ENCODE data around the gene ACTN1.
"Not testable (repeated sequence)": the region's sequence is repeated elsewhere in the genome, so short reads cannot be mapped to it uniquely, and the experiment has no call there.

The ACTN1 gene

DNA sequence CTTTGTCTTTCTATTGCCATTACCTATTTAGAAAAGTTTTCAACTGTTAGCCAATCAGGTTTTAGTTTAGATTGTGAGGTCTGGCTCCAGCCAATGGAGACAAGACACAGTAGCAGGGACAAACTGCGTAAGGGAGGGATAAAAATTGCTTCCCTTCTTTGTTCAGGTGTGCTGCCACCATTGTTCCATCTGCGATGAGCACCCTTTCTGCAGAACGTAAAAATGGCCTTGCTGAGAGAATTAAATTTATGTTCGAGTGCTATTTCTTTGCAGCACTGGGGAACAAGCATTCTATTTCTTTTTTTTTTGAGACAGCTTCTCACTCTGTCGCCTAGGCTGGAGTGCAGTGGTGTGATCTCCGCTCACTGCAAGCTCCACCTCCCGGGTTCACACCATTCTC is 126.6 kb downstream of the ACTN1 start:
- not testable (repeated sequence) for H3K4me1 ChIP-seq (ENCODE audit: control insufficient read depth, insufficient read depth, low read length); H3K36me3 ChIP-seq (ENCODE audit: control insufficient read depth, insufficient read depth, low read length); H3K4me3 ChIP-seq (ENCODE audit: low read depth, low read length); H3K9ac ChIP-seq (ENCODE audit: low read depth, low read length); H3K27me3 ChIP-seq (ENCODE audit: control insufficient read depth, insufficient read depth, low read length); H3K9me3 ChIP-seq (ENCODE audit: control insufficient read depth, insufficient read depth, low read length)

DNA sequence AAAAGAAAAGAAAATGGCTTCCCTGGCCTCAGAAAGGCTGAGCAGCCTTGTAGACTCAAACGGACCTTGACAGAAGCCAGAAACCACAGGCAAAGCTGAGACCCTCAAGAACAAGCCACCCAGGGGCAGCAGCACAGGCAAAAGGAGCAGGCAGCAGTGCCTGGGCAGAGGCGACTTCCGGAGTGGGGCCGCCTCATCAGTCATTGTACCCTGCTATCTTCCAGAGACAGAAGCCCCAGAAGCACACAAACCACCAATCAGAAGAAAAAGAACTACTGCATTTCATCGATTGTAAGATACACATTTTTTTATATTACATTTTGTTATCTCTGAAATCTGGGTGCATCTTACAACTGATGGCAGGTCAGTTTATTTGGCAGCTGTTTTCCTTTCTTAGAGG is 128.0 kb downstream of the ACTN1 start:
- Histone ChIP-seq H3K4me3 (ENCODE audit: low read depth, low read length) (no peak overlapping the region), H3K36me3 (ENCODE audit: control insufficient read depth, insufficient read depth, low read length) (no peaks in the 10 kb centered on the region), H3K9ac (ENCODE audit: low read depth, low read length) (no peak overlapping the region), H3K9me3 (ENCODE audit: control insufficient read depth, insufficient read depth, low read length) (peaks cover 4% of the 10 kb centered on the region), H3K4me1 (ENCODE audit: control insufficient read depth, insufficient read depth, low read length) (no peaks in the 10 kb centered on the region), H3K27me3 (ENCODE audit: control insufficient read depth, insufficient read depth, low read length) (no peaks in the 10 kb centered on the region)

DNA sequence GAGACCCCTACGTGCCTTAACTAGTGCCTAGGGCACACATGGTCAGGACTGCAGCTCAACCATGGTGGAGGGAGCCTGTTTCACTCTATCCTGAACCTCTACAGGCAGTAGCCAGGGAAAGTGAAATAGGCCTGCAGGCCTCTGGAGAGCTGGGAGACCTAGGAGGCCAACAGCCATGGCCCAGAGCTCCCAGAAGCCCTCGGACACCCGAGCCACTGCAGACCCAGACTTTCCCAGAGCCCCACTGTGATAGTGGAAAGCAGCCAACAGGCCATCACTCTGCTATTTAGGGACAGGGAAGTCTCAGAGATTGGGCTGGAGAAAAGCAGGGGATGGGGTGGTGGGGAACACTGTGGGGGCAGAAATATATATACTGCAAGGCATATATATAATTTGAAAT is 129.7 kb downstream of the ACTN1 start:
- Histone ChIP-seq H3K4me1 (ENCODE audit: control insufficient read depth, insufficient read depth, low read length) (no peaks in the 10 kb centered on the region), H3K9ac (ENCODE audit: low read depth, low read length) (no peak overlapping the region), H3K9me3 (ENCODE audit: control insufficient read depth, insufficient read depth, low read length) (peaks cover 4% of the 10 kb centered on the region), H3K27me3 (ENCODE audit: control insufficient read depth, insufficient read depth, low read length) (no peaks in the 10 kb centered on the region), H3K4me3 (ENCODE audit: low read depth, low read length) (no peak overlapping the region), H3K36me3 (ENCODE audit: control insufficient read depth, insufficient read depth, low read length) (no peaks in the 10 kb centered on the region)

DNA sequence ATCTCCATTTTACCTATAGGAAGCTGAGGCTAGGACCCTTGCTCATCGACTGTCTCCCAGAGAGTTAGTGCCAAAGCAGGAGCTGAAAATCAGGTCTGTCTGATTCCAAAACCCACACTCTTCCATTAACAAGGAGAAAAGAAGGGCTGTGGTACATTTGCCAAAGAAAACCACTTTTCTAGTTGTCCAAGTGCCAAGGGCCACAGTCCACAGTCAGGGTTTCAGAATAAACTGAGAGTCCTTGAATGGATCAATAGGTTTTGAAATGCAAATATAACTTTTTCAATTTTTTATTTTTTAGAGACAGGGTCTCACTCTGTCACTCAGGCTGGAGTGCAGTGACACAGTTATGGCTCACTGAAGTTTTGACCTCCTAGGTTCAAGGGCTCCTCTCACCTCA is 130.8 kb downstream of the ACTN1 start:
- Histone ChIP-seq H3K4me1 (ENCODE audit: control insufficient read depth, insufficient read depth, low read length) (no peaks in the 10 kb centered on the region), H3K9ac (ENCODE audit: low read depth, low read length) (no peak overlapping the region), H3K36me3 (ENCODE audit: control insufficient read depth, insufficient read depth, low read length) (no peaks in the 10 kb centered on the region), H3K9me3 (ENCODE audit: control insufficient read depth, insufficient read depth, low read length) (peaks cover 4% of the 10 kb centered on the region), H3K27me3 (ENCODE audit: control insufficient read depth, insufficient read depth, low read length) (no peaks in the 10 kb centered on the region), H3K4me3 (ENCODE audit: low read depth, low read length) (no peak overlapping the region)

DNA sequence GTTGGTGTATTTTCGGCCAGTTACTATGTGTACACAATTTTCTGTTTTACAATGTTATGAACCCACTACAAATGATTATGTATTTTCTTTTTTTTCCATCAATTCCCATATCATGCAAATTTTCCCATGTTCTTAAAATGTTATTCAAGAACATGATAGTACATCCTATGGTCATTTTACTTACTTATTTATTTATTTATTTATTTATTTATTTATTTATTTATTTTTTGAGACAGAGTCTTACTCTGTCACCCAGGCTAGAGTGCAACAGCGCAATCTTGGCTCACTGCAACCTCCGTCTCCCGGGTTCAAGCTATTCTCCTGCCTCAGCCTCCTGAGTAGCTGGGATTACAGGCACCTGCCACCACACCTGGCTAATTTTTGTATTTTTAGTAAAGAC is 131.5 kb downstream of the ACTN1 start:
- not testable (repeated sequence) for H3K27me3 ChIP-seq (ENCODE audit: control insufficient read depth, insufficient read depth, low read length); H3K9me3 ChIP-seq (ENCODE audit: control insufficient read depth, insufficient read depth, low read length); H3K4me3 ChIP-seq (ENCODE audit: low read depth, low read length); H3K9ac ChIP-seq (ENCODE audit: low read depth, low read length); H3K4me1 ChIP-seq (ENCODE audit: control insufficient read depth, insufficient read depth, low read length); H3K36me3 ChIP-seq (ENCODE audit: control insufficient read depth, insufficient read depth, low read length)

DNA sequence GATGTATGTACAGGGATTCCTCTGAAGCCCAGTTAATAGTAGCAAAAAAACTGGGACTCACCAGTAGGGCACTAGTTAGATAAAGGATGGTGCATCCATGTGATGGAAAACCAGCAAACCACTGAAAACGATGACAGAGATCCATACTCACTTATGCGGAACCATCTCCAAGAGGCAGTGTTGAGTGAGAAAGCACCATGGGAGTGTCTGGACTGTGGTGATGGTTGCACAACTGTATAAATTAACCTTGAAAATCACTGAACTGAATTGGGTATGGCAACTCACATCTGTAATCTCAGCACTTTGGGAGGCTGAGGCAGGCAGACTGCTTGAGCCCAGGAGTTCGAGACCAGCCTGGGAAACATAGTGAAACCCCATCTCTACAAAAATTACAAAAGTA is 132.6 kb downstream of the ACTN1 start:
- H3K9me3 ChIP-seq (ENCODE audit: control insufficient read depth, insufficient read depth, low read length), result no peaks in the 10 kb centered on the region
- H3K4me1 ChIP-seq (ENCODE audit: control insufficient read depth, insufficient read depth, low read length), result no peaks in the 10 kb centered on the region
- H3K9ac ChIP-seq (ENCODE audit: low read depth, low read length), result no peak overlapping the region
- H3K36me3 ChIP-seq (ENCODE audit: control insufficient read depth, insufficient read depth, low read length), result no peaks in the 10 kb centered on the region
- no peak overlapping the region for H3K4me3 ChIP-seq (ENCODE audit: low read depth, low read length)
- no peaks in the 10 kb centered on the region for H3K27me3 ChIP-seq (ENCODE audit: control insufficient read depth, insufficient read depth, low read length)

DNA sequence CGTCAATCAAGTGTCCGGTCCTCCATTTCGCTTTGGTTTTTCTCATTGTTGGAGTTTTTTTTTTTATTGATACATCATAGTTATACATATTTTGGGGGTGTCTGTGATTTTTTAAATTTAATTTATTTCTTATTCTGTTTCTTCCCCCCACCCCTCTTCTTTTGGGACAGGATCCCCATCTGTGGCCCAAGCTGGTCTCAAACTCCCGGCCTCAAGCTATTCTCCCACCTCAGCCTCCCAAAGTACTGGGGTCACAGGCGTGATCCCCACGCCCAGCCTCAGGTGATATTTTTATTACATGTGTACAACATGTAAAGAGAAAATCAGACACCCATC is 134.9 kb downstream of the ACTN1 start:
- H3K4me3 ChIP-seq (ENCODE audit: low read depth, low read length), result peak overlapping the region; percentile 81
- no peaks in the 10 kb centered on the region for H3K9me3 ChIP-seq (ENCODE audit: control insufficient read depth, insufficient read depth, low read length)
- H3K4me1 ChIP-seq (ENCODE audit: control insufficient read depth, insufficient read depth, low read length), result no peaks in the 10 kb centered on the region
- H3K36me3 ChIP-seq (ENCODE audit: control insufficient read depth, insufficient read depth, low read length), result no peaks in the 10 kb centered on the region
- no peaks in the 10 kb centered on the region for H3K27me3 ChIP-seq (ENCODE audit: control insufficient read depth, insufficient read depth, low read length)
- H3K9ac ChIP-seq (ENCODE audit: low read depth, low read length), result no peak overlapping the region

DNA sequence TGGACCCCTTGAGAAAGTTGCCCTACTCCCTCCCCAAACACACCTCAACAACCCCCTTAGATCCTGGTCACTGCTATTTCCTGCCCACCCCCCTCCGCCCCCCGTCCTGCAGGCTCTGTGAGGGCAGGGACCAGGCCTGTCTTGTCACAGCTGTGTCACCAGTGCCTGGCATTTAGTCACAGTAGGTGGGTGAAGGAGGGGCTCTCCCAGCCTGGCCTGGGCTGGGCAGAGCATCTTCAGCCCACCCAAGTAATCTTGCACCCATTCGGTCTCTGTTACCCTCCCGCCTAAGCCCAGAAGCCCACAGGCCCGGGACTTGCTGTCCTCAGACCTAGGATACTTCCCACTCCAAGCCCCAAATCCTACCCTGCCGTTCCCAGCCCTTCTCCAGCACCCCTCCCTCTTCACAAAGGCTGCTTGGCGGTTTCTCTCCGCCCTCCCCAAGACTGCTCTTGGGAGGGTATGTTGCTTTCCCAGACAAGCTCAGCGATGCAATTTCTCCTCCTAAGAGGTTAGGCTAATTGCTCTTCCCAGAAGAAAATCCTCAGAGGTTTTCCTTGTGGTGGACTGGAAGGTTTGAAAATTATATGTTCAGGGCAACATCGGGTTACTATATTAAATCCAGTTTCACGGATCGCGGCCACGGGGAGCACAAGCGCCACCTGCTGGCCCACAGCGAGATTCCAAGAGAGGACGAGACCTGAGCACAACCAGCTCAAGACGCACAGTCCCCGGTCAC is 135.5 kb downstream of the ACTN1 start:
- no peaks in the 10 kb centered on the region for H3K36me3 ChIP-seq (ENCODE audit: control insufficient read depth, insufficient read depth, low read length)
- H3K4me3 ChIP-seq (ENCODE audit: low read depth, low read length), result peak overlapping the region; percentile 81
- H3K4me1 ChIP-seq (ENCODE audit: control insufficient read depth, insufficient read depth, low read length), result no peaks in the 10 kb centered on the region
- peak overlapping the region; percentile 32 for H3K9ac ChIP-seq (ENCODE audit: low read depth, low read length)
- no peaks in the 10 kb centered on the region for H3K9me3 ChIP-seq (ENCODE audit: control insufficient read depth, insufficient read depth, low read length)
- H3K27me3 ChIP-seq (ENCODE audit: control insufficient read depth, insufficient read depth, low read length), result no peaks in the 10 kb centered on the region

DNA sequence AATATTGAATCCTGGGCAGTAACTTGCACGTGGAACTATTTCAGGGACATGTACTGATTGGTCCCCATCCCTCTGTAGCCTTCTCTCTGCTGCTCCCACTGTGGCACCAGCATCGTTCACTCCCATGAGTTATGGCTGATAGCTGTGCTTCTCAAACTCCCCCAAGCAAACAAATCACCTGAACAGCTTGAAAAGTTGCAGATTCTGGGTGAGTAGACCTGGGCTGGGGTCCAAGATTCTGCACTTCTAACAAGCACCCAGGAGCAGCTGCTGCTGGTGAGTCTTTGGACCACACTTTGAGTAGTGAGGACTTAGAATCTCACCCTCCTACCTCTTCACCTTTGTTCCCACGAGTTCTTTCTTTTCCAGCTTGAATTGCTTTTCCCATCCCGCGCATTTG is 136.8 kb downstream of the ACTN1 start:
- no peak overlapping the region for H3K9ac ChIP-seq (ENCODE audit: low read depth, low read length)
- H3K36me3 ChIP-seq (ENCODE audit: control insufficient read depth, insufficient read depth, low read length), result no peaks in the 10 kb centered on the region
- no peaks in the 10 kb centered on the region for H3K27me3 ChIP-seq (ENCODE audit: control insufficient read depth, insufficient read depth, low read length)
- no peaks in the 10 kb centered on the region for H3K9me3 ChIP-seq (ENCODE audit: control insufficient read depth, insufficient read depth, low read length)
- no peak overlapping the region for H3K4me3 ChIP-seq (ENCODE audit: low read depth, low read length)
- H3K4me1 ChIP-seq (ENCODE audit: control insufficient read depth, insufficient read depth, low read length), result no peaks in the 10 kb centered on the region

DNA sequence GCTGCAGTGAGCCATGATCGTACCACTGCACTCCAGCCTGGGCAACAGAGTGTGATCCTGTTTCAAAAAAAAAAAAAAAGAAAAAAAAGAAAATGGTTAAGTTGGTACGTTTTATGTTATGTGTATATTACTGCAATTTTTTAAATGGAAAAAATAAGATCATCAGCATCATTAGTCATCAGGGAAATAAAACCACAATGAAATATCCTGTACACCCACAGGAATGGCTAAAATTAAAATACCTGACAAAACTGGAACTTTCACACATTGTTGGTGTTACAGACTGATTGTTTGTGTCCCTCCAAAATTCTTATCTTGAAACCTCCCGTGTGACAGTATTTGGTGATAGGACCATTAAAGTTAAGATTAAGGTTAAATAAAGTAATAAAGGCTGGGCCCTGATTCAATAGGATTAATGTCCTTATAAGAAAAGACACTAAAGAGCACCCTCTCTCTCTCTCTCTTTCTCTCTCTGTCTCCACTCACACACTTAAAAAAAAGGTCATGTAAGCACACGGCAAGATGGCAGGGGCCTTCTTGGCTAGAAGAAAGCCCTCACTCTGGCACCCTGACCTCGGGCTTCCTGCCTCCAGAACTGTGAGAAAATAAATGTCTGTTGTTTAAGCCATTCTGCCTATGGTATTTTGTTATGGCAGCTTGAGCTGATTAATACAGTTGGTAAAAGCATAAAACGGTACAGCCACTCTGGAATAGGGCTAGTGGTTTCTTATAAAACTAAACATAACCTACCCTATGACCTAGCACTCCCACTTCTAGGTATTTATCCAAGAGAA is 137.9 kb downstream of the ACTN1 start:
- Histone ChIP-seq H3K9me3 (ENCODE audit: control insufficient read depth, insufficient read depth, low read length) (no peaks in the 10 kb centered on the region), H3K27me3 (ENCODE audit: control insufficient read depth, insufficient read depth, low read length) (no peaks in the 10 kb centered on the region), H3K4me1 (ENCODE audit: control insufficient read depth, insufficient read depth, low read length) (no peaks in the 10 kb centered on the region), H3K9ac (ENCODE audit: low read depth, low read length) (no peak overlapping the region), H3K4me3 (ENCODE audit: low read depth, low read length) (no peak overlapping the region), H3K36me3 (ENCODE audit: control insufficient read depth, insufficient read depth, low read length) (no peaks in the 10 kb centered on the region)

DNA sequence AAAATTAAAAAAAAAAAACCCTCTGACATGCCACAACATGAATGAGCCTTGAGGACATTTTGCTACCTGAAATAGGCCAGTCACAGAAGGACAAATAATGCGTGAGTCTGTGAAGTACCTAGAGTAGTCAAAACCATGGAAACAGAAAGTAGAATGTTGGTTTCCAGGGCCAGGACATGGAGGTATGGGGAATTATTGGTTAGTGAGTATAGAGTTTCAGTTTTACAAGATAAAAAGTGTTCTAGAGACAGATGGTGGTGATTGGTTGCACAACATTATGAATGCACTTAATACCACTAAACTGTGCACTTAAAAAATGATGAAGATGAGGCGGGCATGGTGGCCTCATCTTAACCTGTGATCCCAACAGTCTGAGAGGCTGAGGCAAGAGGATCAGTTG is 138.6 kb downstream of the ACTN1 start:
- Histone ChIP-seq H3K9me3 (ENCODE audit: control insufficient read depth, insufficient read depth, low read length) (no peaks in the 10 kb centered on the region), H3K36me3 (ENCODE audit: control insufficient read depth, insufficient read depth, low read length) (no peaks in the 10 kb centered on the region), H3K4me1 (ENCODE audit: control insufficient read depth, insufficient read depth, low read length) (no peaks in the 10 kb centered on the region), H3K4me3 (ENCODE audit: low read depth, low read length) (no peak overlapping the region), H3K9ac (ENCODE audit: low read depth, low read length) (no peak overlapping the region), H3K27me3 (ENCODE audit: control insufficient read depth, insufficient read depth, low read length) (no peaks in the 10 kb centered on the region)

DNA sequence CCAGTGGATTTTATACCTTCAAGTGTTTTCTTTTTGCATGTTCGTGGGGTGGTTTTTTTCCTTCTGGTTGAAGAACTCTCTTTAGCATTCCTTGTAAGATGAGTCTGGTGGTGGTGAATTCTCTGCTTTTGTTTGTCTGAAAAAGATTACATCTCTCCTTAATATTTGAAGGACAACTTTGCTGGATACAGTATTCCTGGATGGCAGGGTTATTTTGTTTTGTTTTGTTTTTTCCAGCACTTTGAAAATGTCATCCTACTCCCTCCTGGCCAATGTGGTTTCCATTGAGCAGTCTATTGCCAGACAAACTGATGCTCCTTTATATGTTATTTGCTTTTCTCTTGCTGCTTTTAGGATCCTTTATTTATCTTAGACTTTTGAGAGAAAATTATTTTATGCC is 143.0 kb downstream of the ACTN1 start:
- H3K4me1 ChIP-seq (ENCODE audit: control insufficient read depth, insufficient read depth, low read length), result no peaks in the 10 kb centered on the region
- no peak overlapping the region for H3K4me3 ChIP-seq (ENCODE audit: low read depth, low read length)
- no peaks in the 10 kb centered on the region for H3K27me3 ChIP-seq (ENCODE audit: control insufficient read depth, insufficient read depth, low read length)
- no peaks in the 10 kb centered on the region for H3K9me3 ChIP-seq (ENCODE audit: control insufficient read depth, insufficient read depth, low read length)
- no peak overlapping the region for H3K9ac ChIP-seq (ENCODE audit: low read depth, low read length)
- no peaks in the 10 kb centered on the region for H3K36me3 ChIP-seq (ENCODE audit: control insufficient read depth, insufficient read depth, low read length)

All from iPS-15b (cell line).